ENCODE measurements around the gene SFT2D3. TPM values are rescaled to one million over a fixed set of nuclear protein-coding genes. Genes with fewer than 3 reads are reported as not detected.

SFT2D3 gene
- total and polyA plus RNA-seq, 2 experiments from 2014 or later, result 1.6 to 10.7 TPM

DNA sequence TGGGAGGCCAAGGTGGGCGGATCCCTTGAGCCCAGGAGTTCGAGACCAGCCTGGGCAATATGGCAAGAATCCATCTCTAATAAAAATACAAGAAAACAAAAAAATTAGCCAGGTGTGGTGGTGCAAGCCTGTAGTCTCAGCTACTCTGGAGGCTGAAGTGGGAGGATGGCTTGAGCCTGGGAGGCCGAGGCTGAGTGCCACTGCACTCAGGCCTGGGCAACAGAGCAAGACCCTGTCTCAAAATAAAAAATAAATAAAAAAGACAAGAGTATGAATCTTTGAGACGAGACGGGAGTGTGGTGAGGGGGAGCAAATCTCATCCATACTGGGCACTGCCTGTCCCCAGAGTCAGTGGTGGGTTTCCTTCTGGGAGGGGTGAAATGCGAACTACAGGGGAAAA lies 43.2 kb upstream of the SFT2D3 start:
- H3K4me1 ChIP-seq (ENCODE audit: insufficient read depth), result peaks cover 4% of the 10 kb centered on the region
- H4K20me1 ChIP-seq (ENCODE audit: insufficient read depth, poor library complexity, severe bottlenecking), result no peaks in the 10 kb centered on the region
- H3K27ac ChIP-seq, result no peak overlapping the region
- no peaks in the 10 kb centered on the region for H3K36me3 ChIP-seq (replicated peaks; ENCODE audit: insufficient read depth, low read depth)
- H3K79me2 ChIP-seq, result no peaks in the 10 kb centered on the region
- TF ChIP-seq EZH2 (IDR thresholded peaks at IDR 0.05; ENCODE audit: borderline replicate concordance) (no peak), CTCF (IDR thresholded peaks at IDR 0.05; ENCODE audit: poor library complexity) (no peak), EZH2phosphoT487 (IDR thresholded peaks at IDR 0.05; ENCODE audit: low read depth, severe bottlenecking, unreplicated experiment) (no peak)
- no peak for DNase-seq (ENCODE audit: low spot score)
- H3K27me3 ChIP-seq, result no peaks in the 10 kb centered on the region
- H3K9me3 ChIP-seq (ENCODE audit: low read depth), result no peaks in the 10 kb centered on the region
- no peak overlapping the region for H3K4me3 ChIP-seq
- no peaks in the 10 kb centered on the region for H3K9me2 ChIP-seq (replicated peaks; ENCODE audit: insufficient read depth)
- no peak overlapping the region for H3K4me2 ChIP-seq
- no peak overlapping the region for H2AFZ ChIP-seq
- 96% methylated on average over 6 of the region's 6 CpGs for WGBS (ENCODE audit: low lambda C conversion rate, missing lambda C conversion rate)

GRCh38 chr2:127658641-127659407 lies 42.5 kb upstream of the SFT2D3 start:
- Histone ChIP-seq H3K79me2 (no peaks in the 10 kb centered on the region), H3K9me3 (ENCODE audit: low read depth) (no peaks in the 10 kb centered on the region), H3K4me1 (ENCODE audit: insufficient read depth) (peaks cover 4% of the 10 kb centered on the region), H3K4me3 (no peak overlapping the region), H3K4me2 (no peak overlapping the region), H2AFZ (no peak overlapping the region), H3K27me3 (peaks cover 4% of the 10 kb centered on the region), H3K27ac (no peak overlapping the region), H4K20me1 (ENCODE audit: insufficient read depth, poor library complexity, severe bottlenecking) (no peaks in the 10 kb centered on the region), H3K9me2 (replicated peaks; ENCODE audit: insufficient read depth) (no peaks in the 10 kb centered on the region), H3K36me3 (replicated peaks; ENCODE audit: insufficient read depth, low read depth) (no peaks in the 10 kb centered on the region)
- TF ChIP-seq EZH2phosphoT487 (IDR thresholded peaks at IDR 0.05; ENCODE audit: low read depth, severe bottlenecking, unreplicated experiment) (no peak), CTCF (IDR thresholded peaks at IDR 0.05; ENCODE audit: poor library complexity) (no peak), EZH2 (IDR thresholded peaks at IDR 0.05; ENCODE audit: borderline replicate concordance) (no peak)
- DNase-seq (ENCODE audit: low spot score), result no peak
- 92% methylated on average over 20 of the region's 20 CpGs for WGBS (ENCODE audit: low lambda C conversion rate, missing lambda C conversion rate)

DNA sequence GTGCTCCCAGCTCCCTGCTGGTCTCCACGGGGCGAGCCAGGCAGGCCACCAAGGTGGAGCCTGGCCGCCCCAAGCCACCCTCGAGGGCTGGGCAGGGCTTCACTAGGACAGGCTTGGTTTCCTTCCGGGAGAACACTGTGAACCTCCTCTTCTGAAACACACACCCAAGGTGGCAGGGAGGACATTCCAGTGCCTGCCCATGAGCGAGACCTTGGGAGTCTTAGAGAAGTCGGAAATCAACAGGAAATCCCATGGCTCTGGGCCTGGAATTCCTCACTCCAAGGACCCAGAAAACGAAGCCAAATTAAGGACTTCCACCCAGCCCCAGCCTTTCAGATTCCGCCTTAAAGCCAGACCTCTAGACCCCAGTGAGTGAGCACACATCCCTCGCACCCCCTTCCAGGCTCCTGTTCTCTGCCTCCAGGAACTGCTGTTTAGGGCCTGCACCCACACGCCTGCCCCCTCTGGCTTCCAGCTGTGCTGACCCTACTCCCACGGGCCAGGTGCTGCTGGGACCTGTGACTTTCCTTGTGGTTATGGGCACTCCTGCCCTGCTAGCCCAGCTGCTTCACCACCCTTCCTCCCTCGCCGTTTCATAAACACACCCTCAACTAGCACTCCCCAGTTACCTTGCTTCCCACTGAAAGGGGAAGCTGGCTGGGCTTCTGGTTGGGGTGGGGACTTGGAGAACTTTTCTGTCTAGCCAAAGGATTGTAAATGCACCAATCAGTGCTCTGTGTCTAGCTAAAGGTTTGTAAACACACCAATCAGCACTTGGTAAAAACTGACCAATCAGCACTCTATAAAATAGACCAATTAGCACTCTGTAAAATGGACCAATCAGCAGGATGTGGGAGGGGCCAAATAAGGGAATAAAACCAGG lies 41.6 kb upstream of the SFT2D3 start:
- no peaks in the 10 kb centered on the region for H3K79me2 ChIP-seq
- no peak overlapping the region for H3K4me3 ChIP-seq
- H2AFZ ChIP-seq, result no peak overlapping the region
- no peak overlapping the region for H3K4me2 ChIP-seq
- H3K27ac ChIP-seq, result no peak overlapping the region
- H3K9me3 ChIP-seq (ENCODE audit: low read depth), result no peaks in the 10 kb centered on the region
- no peaks in the 10 kb centered on the region for H3K36me3 ChIP-seq (replicated peaks; ENCODE audit: insufficient read depth, low read depth)
- H3K27me3 ChIP-seq, result peaks cover 10% of the 10 kb centered on the region
- H3K9me2 ChIP-seq (replicated peaks; ENCODE audit: insufficient read depth), result no peaks in the 10 kb centered on the region
- H4K20me1 ChIP-seq (ENCODE audit: insufficient read depth, poor library complexity, severe bottlenecking), result no peaks in the 10 kb centered on the region
- DNase-seq (ENCODE audit: low spot score), result no peak
- TF ChIP-seq EZH2phosphoT487 (IDR thresholded peaks at IDR 0.05; ENCODE audit: low read depth, severe bottlenecking, unreplicated experiment), result no peak
- no peak for TF ChIP-seq CTCF (IDR thresholded peaks at IDR 0.05; ENCODE audit: poor library complexity)
- TF ChIP-seq EZH2 (IDR thresholded peaks at IDR 0.05; ENCODE audit: borderline replicate concordance), result no peak
- peaks cover 8% of the 10 kb centered on the region for H3K4me1 ChIP-seq (ENCODE audit: insufficient read depth)
- WGBS (ENCODE audit: low lambda C conversion rate, missing lambda C conversion rate), result 93% methylated on average over 14 of the region's 14 CpGs
